HG02623 (cell line): ENCODE results near the gene CD47.

Experiments used
- ATAC-seq: cut with Tn5 transposase; IDR thresholded peaks from one replicate; pipeline ENCODE4 v1.9.1; 2021; ENCODE audit warnings: moderate library complexity; ENCODE audit not compliant: unreplicated experiment

CD47 gene

DNA sequence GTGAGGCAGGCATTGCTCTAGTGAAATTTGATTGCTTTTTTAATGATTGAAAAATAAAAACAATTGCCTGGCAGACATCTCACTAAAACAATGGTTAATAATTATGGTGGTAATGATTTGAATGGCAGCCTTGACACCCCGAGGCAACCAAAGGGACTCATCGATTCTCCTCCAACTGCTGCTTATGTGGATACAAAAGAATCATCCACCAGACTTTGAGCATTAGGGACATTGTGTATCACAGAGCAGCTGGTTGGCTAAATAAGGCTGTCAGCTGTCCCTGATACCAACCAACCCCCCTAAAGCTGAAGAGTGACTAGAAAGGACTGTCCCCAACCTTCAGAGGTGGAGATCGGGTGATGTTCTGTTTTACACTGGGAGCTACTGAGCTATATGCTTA lies 1.7 kb upstream of the CD47 start:
- no peak for ATAC-seq

GRCh38 chr3:108091498-108092250 lies 843 bp upstream of the CD47 start:
- no peak for ATAC-seq

GRCh38 chr3:108090049-108090700 lies 656 bp downstream of the CD47 start:
- ATAC-seq, result peak; percentile 4

- ATAC-seq, result no peak
These were observed 1.3 kb downstream of the CD47 start for GRCh38 chr3:108089579-108089978.

- ATAC-seq, result peak; percentile 34
These were observed 2.1 kb downstream of the CD47 start for GRCh38 chr3:108088697-108089096.

DNA sequence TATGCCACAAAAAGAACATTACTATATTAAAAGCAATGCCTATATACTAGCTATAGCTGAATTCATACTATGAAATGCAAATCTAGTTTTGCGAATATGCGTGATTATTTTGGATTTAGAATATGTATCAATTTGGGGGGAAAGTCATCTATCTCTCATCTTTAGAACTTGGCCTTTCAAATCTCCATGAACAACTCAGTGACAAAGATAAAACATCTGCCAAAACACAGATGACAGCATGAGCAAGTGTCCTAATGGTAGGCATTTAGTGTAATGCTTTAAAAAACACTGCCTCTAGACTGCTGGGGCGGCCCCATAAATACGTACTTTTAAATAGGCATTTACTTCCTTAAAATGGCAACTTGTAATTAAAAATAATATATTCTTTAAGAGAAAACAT lies 2.7 kb downstream of the CD47 start:
- ATAC-seq, result no peak

- ATAC-seq, result no peak
These were observed 4.2 kb downstream of the CD47 start for GRCh38 chr3:108086653-108087052.

DNA sequence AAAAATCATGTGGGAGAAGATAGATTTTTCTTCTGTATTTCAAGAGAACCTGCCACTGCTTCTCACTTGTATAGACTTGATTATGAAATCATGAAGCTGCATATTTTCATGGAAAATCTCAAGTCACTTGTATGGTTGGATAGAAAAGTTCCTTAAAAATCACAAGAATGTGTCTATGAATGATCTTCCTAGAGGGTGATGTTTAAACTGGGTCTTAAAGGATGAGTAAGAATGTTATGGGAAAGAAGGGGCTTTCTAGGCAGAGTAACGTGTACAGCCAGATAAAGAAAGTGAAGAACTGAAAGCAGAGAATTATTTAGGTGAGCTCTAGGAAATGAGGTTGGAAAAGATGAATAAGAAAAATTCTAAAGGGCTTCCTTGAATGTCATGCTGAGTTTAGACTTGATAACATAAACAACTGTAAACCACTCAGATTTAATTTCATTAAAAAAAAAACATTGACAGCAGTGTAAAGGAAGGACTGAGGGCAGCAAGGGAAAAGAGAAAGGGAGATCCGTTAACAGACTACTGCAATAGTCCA lies 5.0 kb downstream of the CD47 start:
- ATAC-seq, result no peak

DNA sequence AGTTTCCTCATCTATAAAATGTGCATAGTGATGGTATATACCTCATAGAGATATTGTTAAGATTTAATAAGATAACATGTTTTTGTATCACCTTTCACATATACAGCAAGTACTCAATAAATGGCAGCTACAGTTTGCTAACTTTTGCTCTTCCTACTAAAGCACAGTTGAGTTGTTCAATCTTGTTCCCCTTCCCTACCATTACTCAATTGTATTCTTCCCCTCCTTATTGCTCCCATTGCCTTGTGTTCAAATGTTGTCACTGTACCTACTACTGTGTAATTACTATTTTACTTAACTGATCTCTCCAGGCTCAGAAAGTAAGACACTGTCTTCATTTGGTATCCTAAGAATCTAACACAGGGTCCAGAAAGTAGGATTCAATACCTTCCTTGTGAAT lies 5.5 kb downstream of the CD47 start:
- no peak for ATAC-seq

DNA sequence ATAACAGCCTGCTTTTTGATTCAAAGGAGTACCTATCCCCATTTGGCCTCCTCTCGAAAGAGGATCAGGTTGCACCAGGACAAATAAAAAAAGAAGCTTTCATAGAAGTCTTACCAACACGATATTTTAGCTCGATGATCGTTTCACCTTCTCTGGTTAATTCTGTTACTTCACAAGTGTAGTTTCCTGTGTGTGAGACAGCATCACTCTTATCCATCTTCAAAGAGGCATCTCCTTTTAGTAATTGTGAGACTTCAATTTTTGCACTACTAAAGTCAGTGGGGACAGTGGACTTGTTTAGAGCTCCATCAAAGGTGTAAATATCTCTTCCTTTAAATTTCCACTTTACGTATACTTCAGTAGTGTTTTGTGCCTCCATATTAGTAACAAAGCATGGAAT lies 11.0 kb downstream of the CD47 start:
- no peak for ATAC-seq

GRCh38 chr3:108079043-108079442 lies 11.8 kb downstream of the CD47 start:
- ATAC-seq, result no peak

DNA sequence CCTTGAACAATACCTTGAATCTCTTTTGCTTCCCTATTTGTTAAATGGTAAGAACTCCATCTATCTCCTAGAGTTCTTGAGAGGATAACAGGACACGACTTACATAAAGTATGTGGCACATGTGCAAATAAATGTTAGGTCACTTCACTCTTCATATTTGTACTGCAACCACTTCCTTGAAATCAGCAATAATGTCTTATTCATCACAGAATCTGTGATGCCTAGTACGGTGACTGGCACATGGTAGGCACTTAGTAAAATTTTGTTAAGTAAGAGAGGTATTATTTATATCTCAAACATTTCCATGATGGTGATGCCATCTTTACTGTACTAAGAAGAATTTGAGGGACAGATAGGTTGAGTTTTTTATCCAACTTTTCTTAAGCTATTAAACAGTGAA lies 14.3 kb downstream of the CD47 start:
- no peak for ATAC-seq

GRCh38 chr3:108073764-108074431 lies 16.9 kb downstream of the CD47 start:
- no peak for ATAC-seq

DNA sequence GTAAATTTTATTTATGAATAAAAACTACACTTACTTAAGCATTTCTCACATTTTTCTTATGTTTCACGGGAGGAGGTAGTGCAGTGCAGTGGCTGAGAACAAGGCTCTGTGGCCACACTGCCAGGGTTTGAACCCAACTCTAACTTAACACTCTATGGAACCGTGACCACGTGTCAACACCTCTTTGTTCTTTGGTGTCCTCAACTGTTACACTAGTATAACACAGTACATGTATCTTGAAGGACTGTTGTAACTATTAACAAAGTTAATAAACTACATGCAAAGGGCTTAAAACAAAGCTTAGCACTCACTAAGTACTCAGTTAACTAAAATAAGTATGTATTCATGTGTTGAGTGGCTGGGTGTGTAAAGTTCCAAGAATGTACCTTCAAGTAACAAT lies 19.5 kb downstream of the CD47 start:
- no peak for ATAC-seq

DNA sequence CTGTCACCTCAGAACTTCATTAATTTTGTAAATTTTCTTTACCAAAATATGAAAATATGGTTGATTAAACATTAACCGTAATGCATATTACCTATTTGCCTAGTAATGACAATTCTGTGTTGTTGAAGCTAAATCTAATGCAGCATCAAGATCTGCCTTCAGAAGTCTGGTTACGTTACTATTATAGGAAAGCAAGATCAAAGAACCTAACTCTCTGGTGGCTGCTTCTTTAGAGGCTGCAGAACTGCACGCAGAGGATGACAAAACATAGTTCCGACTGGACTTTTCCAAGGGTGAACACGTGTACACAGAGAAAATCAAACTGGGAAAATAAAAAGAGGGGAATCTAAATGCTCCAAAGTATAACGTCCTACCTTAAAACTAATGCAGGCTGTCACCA lies 20.5 kb downstream of the CD47 start:
- ATAC-seq, result no peak

DNA sequence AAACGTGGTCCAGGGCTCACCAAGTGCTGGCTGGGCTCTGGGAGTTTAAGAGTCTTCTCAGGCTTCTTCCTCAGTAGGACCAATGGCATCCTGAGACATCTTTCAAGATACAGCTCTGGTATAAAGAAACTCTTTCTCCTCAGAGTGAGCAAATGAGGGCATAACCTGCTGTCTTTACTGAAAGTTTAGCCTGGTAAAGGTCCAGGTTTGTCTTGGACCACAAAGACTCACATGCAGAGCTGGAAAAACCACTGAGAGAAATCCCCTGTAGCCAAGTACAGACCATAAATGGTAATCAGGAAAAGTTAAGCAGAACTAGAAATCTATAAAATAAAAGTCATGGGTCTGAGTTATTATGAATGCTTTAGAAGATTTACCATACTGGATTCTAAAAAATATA lies 23.1 kb downstream of the CD47 start:
- ATAC-seq, result no peak

DNA sequence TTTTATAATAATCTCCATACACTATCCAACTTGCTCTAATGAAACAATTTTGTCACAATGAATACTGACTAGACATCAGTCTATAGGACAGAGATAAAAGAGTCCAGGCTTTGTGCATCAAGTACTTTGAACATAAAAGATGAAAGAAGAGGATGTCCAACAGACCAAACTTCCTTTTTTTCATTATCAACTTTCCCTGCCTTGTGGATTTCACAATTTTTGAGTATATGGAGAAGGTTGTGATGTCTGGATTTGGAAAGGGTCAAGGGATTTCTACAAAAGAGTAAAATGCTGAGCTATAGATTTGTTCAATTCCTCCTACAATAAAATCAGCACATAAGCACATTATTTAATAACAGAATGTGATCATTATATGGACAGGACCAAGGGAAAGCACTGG lies 25.7 kb downstream of the CD47 start:
- ATAC-seq, result no peak

DNA sequence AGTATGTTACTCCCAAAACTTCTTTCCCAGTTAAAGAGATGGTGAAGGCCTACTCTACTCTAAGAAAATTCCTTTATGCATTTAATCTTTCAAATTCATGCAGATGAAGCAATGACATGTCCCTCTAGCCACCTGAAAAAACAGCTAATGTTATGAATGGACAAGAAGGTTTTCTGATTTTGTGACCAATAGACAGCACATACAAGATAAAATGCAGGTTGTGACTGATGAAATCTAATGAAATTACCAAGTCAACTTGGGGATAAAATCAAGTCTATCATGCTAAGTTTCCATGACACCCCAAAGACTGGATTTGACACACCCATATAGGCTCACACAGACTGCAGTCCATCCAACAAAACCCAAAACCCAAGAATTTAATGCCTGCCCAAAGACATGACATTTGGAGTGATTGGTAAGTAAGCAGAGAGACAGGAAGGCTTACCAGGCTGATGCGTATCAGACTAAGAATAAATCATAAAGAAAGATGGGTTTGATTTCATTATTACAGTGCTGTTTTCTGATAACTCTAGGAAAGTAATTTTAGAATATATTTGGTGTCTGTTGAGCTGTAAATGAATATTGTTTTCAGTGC lies 26.4 kb downstream of the CD47 start:
- ATAC-seq, result no peak

GRCh38 chr3:108062051-108062450 lies 28.8 kb downstream of the CD47 start:
- ATAC-seq, result peak; percentile 62

- ATAC-seq, result no peak
These were observed 30.5 kb downstream of the CD47 start for GRCh38 chr3:108060331-108060730.

DNA sequence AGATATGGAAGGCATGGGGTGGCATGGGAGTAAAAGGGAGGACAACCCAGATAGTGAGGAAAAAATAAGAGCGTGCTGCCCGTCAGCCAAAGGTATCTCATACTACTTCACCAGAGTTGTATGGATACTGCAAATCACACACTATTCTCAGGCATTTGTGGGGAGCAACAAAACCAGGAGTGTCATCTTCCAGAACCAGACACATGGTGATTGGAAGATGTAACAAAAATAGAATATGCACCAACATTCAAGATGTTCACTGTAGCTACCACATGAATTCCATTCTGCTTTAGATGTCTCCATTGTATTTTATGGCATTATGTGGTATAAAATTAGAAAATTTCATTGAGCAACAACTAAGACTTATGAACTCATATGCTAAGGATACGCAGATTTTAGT lies 34.9 kb downstream of the CD47 start:
- no peak for ATAC-seq

DNA sequence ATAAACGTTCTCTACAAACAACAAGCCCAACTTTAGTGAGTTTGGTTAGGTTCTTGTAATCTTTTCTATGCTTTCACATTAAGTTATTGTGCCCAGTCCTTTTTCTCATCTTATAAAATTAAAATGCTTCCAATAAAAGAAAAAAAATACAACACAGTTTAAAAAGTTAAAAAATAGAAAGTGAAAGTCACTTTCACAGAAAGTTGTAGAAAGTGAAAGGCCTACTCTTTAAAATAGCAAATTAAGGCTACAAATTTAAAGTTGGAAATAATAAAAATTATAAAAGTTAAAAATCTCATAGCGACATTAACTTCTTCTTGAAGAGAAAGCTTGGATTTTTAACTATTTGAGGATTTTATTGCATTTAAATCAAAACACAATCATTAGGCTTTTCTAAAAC lies 35.9 kb downstream of the CD47 start:
- no peak for ATAC-seq
